Stomach (tissue), 9 donors: ENCODE measurements around the gene ADCY4. TPM values are rescaled to one million over a fixed set of nuclear protein-coding genes. Genes with fewer than 3 reads are reported as not detected.
A peak's percentile ranks its signal among the peaks of the same experiment; 100 is the strongest.
"Not testable (repeated sequence)": the region's sequence is repeated elsewhere in the genome, so short reads cannot be mapped to it uniquely, and the experiment has no call there.

ENCODE experiments used
- DNase-seq, 2 donors: peaks; one replicate each; pipeline versions ENCODE4 v3.0.0 to v3.0.0-alpha.2; 2013 to 2019
- H3K27ac ChIP-seq, 5 donors: fragments of 200-600 bp in 4 of 5; sonication (generic) in 4 of 5; one replicate each; pipeline ENCODE4 v1.5.1; 2013 to 2019; ENCODE audit warnings: mild to moderate bottlenecking in 1 of 5, moderate library complexity in 1 of 5
- H3K27me3 ChIP-seq, 3 donors: fragments of 200-600 bp; sonication (generic); one replicate each; pipeline ENCODE4 v1.5.1; 2017 to 2019; ENCODE audit warnings: mixed run types in 1 of 3
- H3K36me3 ChIP-seq, 4 donors: fragments of 200-600 bp; sonication (generic); 1 replicate in 3 of 4; 2 replicates in 1 of 4; pipeline ENCODE4 v1.5.1; 2016 to 2019
- H3K4me1 ChIP-seq, 4 donors: fragments of 200-600 bp; sonication (generic); one replicate each; pipeline ENCODE4 v1.5.1; 2016 to 2019
- H3K4me3 ChIP-seq, 4 donors: fragments of 200-600 bp; sonication (generic) in 3 of 4; one replicate each; pipeline ENCODE4 v1.5.1; 2016 to 2019; ENCODE audit warnings: mild to moderate bottlenecking in 1 of 4
- H3K9me3 ChIP-seq, 4 donors: fragments of 200-600 bp; sonication (generic); one replicate each; pipeline ENCODE4 v1.5.1; 2016 to 2019
- EP300 ChIP-seq: sonication (generic); formaldehyde crosslinking; IDR thresholded peaks from one replicate; pipeline ENCODE4 v1.6.1; 2017; ENCODE audit warnings: antibody characterized with exemption
- POLR2A ChIP-seq, 4 donors: fragments of 450-650 bp; IDR thresholded peaks; one replicate each; pipeline ENCODE4 v1.6.1; 2016; ENCODE audit warnings: antibody characterized with exemption in 4 of 4, control low read depth in 2 of 4, mild to moderate bottlenecking in 1 of 4, moderate library complexity in 1 of 4
- POLR2AphosphoS5 ChIP-seq, 3 donors: sonication (generic); formaldehyde crosslinking; IDR thresholded peaks; one replicate each; pipeline ENCODE4 v1.6.1; 2016; ENCODE audit warnings: antibody characterized with exemption in 3 of 3
- WGBS, 5 donors: extraction: QIAGEN DNeasy Blood & Tissue Kit in 3 of 5; methylation state at CpG; one replicate each; pipeline versions ENCODE4 v1.1.5 to v1.1.7; 2013 to 2018; 5-methylcytosine and 5-hydroxymethylcytosine counted together
- intact Hi-C: fragments of 100-400 bp; cut with DNase I; formaldehyde crosslinking; loops from one replicate; pipeline ENCODE4 v1.15.1; 2023; ENCODE audit warnings: low total_unique reads
- polyA plus RNA-seq, 3 donors: library from polyadenylated mRNA; stranded (reverse); fragments of 200-250 nt; gene quantifications; one replicate each; pipeline ENCODE4 v1.2.3, GENCODE V29; 2013
- total RNA-seq, 5 donors: library from RNA; depleted of rRNA; stranded (reverse); fragments of >200 nt; gene quantifications; one replicate each; pipeline versions ENCODE4 v1.1.0 to v1.2.3, GENCODE V29; 2014 to 2016
- TF ChIP-seq, protein P1 (sequence below), 7 experiments: fragments of 450-650 bp in 4 of 7; fragments of 200-600 bp in 3 of 7; sonication (generic) in 3 of 7; IDR thresholded peaks; one replicate each; pipeline ENCODE4 v1.5.1; 2016 to 2019; ENCODE audit warnings: antibody characterized with exemption in 7 of 7, control low read depth in 2 of 7, mild to moderate bottlenecking in 1 of 7
- donor health status: healthy with polysubstance abuse.
- donor health status: Bipolar disorder and iron deficiency.
- donor health status: healthy.

Gene ADCY4
- total and polyA plus RNA-seq, 8 donors, result 15.2 to 118 (median 25.8) TPM

- Histone ChIP-seq H3K4me1 (peaks cover 34 to 85% (median 42%) of the 10 kb centered on the region in 4 donors), H3K27me3 (peaks cover 0 to 29% (median 8%) of the 10 kb centered on the region in 3 donors), H3K4me3 (no peak overlapping the region), H3K9me3 (no peaks in the 10 kb centered on the region), H3K36me3 (peaks cover 0 to 6% (median 2%) of the 10 kb centered on the region in 4 donors), H3K27ac (no peak overlapping the region)
- WGBS, 5 donors, result 87 to 93% (median 91%) methylated on average over 6 to 10 of the region's 10 CpGs
- no peak for DNase-seq
- intact Hi-C loops, result loop anchor here (5.0 kb wide), 1 partner anchor 101 kb away; no protein-coding TSS in a partner anchor
- TF ChIP-seq EP300 (no peak), POLR2AphosphoS5 (IDR thresholded peaks at IDR 0.05) (no peak), POLR2A (IDR thresholded peaks at IDR 0.05) (no peak)
- TF ChIP-seq, protein P1, sequence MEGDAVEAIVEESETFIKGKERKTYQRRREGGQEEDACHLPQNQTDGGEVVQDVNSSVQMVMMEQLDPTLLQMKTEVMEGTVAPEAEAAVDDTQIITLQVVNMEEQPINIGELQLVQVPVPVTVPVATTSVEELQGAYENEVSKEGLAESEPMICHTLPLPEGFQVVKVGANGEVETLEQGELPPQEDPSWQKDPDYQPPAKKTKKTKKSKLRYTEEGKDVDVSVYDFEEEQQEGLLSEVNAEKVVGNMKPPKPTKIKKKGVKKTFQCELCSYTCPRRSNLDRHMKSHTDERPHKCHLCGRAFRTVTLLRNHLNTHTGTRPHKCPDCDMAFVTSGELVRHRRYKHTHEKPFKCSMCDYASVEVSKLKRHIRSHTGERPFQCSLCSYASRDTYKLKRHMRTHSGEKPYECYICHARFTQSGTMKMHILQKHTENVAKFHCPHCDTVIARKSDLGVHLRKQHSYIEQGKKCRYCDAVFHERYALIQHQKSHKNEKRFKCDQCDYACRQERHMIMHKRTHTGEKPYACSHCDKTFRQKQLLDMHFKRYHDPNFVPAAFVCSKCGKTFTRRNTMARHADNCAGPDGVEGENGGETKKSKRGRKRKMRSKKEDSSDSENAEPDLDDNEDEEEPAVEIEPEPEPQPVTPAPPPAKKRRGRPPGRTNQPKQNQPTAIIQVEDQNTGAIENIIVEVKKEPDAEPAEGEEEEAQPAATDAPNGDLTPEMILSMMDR (IDR thresholded peaks at IDR 0.05), result no peak
Observed at GRCh38 chr14:24330973-24331674, 3.7 kb downstream of the ADCY4 start.

GRCh38 chr14:24329736-24330135, 5.1 kb downstream of the ADCY4 start:
- intact Hi-C loops, result loop anchor here (5.0 kb wide), 1 partner anchor 103 kb away; no protein-coding TSS in a partner anchor
- H3K27ac ChIP-seq, result peak overlapping the region in 3 of 5 donors; percentile 37 to 50 (median 49)
- H3K36me3 ChIP-seq, result no peaks in the 10 kb centered on the region
- WGBS, 5 donors, result 65 to 73% (median 71%) methylated on average over 9 of the region's 9 CpGs
- no peaks in the 10 kb centered on the region for H3K9me3 ChIP-seq
- TF ChIP-seq POLR2AphosphoS5 (IDR thresholded peaks at IDR 0.05), result peak in 1 of 3 donors; percentile 33
- no peak for TF ChIP-seq EP300
- TF ChIP-seq POLR2A (IDR thresholded peaks at IDR 0.05), result no peak
- H3K4me1 ChIP-seq, result peaks cover 30 to 71% (median 38%) of the 10 kb centered on the region in 4 donors
- peak in 1 of 2 donors; percentile 62 for DNase-seq
- H3K27me3 ChIP-seq, result peaks cover 0 to 17% (median 8%) of the 10 kb centered on the region in 3 donors
- no peak overlapping the region for H3K4me3 ChIP-seq

GRCh38 chr14:24329073-24329663, 5.7 kb downstream of the ADCY4 start:
- peaks cover 25 to 65% (median 32%) of the 10 kb centered on the region in 4 donors for H3K4me1 ChIP-seq
- H3K9me3 ChIP-seq, result no peaks in the 10 kb centered on the region
- intact Hi-C loops, result no loop called here
- H3K27ac ChIP-seq, result peak overlapping the region in 4 of 5 donors; percentile 1 to 50 (median 43)
- DNase-seq, result no peak
- no peak overlapping the region for H3K4me3 ChIP-seq
- 81 to 88% (median 87%) methylated on average over 7 to 12 of the region's 12 CpGs for WGBS, 5 donors
- no peaks in the 10 kb centered on the region for H3K36me3 ChIP-seq
- peaks cover 0 to 11% (median 4%) of the 10 kb centered on the region in 3 donors for H3K27me3 ChIP-seq
- TF ChIP-seq POLR2A (IDR thresholded peaks at IDR 0.05) (no peak), POLR2AphosphoS5 (IDR thresholded peaks at IDR 0.05) (no peak), EP300 (no peak)
- TF ChIP-seq, protein P1 (IDR thresholded peaks at IDR 0.05), result no peak

GRCh38 chr14:24327914-24328313, 7.0 kb downstream of the ADCY4 start:
- H3K9me3 ChIP-seq, H3K4me3 ChIP-seq, H3K36me3 ChIP-seq, intact Hi-C loops, H3K27me3 ChIP-seq: not testable (repeated sequence)
- 3 to 15% (median 5%) methylated on average over 7 to 9 of the region's 9 CpGs for WGBS, 5 donors
- TF ChIP-seq, protein P1 (IDR thresholded peaks at IDR 0.05), result peak in 5 of 7 experiments; percentile 56 to 67 (median 65)
- DNase-seq, result peak in 1 of 2 donors; percentile 69
- peak overlapping the region in 1 of 5 donors; percentile 42 for H3K27ac ChIP-seq
- peaks cover 13 to 53% (median 20%) of the 10 kb centered on the region in 4 donors for H3K4me1 ChIP-seq
